GM23248 (cell line): ENCODE measurements around the gene ZNF710.

Source experiments
- EZH2 ChIP-seq: fragments of 200-600 bp; sonication (generic); IDR thresholded peaks from 2 replicates; pipeline ENCODE4 v1.6.1; 2018; ENCODE audit warnings: antibody characterized with exemption, mild to moderate bottlenecking; ENCODE audit not compliant: insufficient read depth, poor library complexity, severe bottlenecking
- EZH2phosphoT487 ChIP-seq: fragments of 200-600 bp; sonication (generic); IDR thresholded peaks from 2 replicates; pipeline ENCODE4 v1.6.1; 2018; ENCODE audit warnings: antibody characterized with exemption, moderate library complexity, mild to moderate bottlenecking, low read depth; ENCODE audit not compliant: insufficient read depth

DNA sequence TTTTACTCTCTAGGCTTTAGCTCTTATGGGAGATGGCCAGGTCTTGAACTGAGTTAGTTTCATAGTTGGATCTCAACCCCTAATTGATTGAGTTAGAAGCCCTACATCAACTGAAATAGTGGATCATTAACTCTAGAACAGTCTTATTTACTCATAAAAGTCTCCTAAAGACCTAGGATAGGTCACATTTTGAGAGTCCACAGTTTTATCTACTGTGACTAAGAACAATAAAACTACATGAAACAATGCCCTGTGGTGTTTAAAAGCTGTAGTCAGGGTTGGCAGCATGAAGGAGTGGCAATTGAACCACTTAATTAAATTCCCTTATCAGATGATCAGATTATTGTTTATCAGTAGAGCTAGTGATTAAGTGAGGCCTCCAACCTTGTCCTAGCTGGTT is 123.4 kb downstream of the ZNF710 start:
- TF ChIP-seq EZH2 (no peak), EZH2phosphoT487 (no peak)
